HG03439 (cell line): Measurements from ENCODE around the gene SLC26A11.

Experiments used
- ATAC-seq: cut with Tn5 transposase; IDR thresholded peaks from one replicate; pipeline ENCODE4 v1.9.1; 2021; ENCODE audit warnings: mild to moderate bottlenecking, moderate library complexity; ENCODE audit not compliant: unreplicated experiment

SLC26A11 gene

GRCh38 chr17:80277751-80278671, 57.8 kb downstream of the SLC26A11 start:
- ATAC-seq = no peak

GRCh38 chr17:80279895-80280294, 59.7 kb downstream of the SLC26A11 start:
- ATAC-seq = no peak

- no peak for ATAC-seq
These were observed 61.3 kb downstream of the SLC26A11 start for GRCh38 chr17:80281516-80281915.

GRCh38 chr17:80283116-80283852, 63.1 kb downstream of the SLC26A11 start:
- ATAC-seq = no peak

- ATAC-seq = no peak
These were observed 64.4 kb downstream of the SLC26A11 start for GRCh38 chr17:80284631-80285030.

GRCh38 chr17:80285237-80285920, 65.2 kb downstream of the SLC26A11 start:
- no peak for ATAC-seq

GRCh38 chr17:80286638-80286960, 66.4 kb downstream of the SLC26A11 start:
- ATAC-seq = no peak

- ATAC-seq = no peak
These were observed 66.8 kb downstream of the SLC26A11 start for GRCh38 chr17:80287038-80287437.

- ATAC-seq = no peak
These were observed 67.8 kb downstream of the SLC26A11 start for GRCh38 chr17:80287806-80288567.

- ATAC-seq = no peak
These were observed 69.4 kb downstream of the SLC26A11 start for GRCh38 chr17:80289616-80290015.

GRCh38 chr17:80290156-80290555, 69.9 kb downstream of the SLC26A11 start:
- no peak for ATAC-seq

GRCh38 chr17:80291260-80291659, 71.0 kb downstream of the SLC26A11 start:
- no peak for ATAC-seq

- no peak for ATAC-seq
These were observed 71.7 kb downstream of the SLC26A11 start for GRCh38 chr17:80291691-80292487.

GRCh38 chr17:80292521-80292971, 72.3 kb downstream of the SLC26A11 start:
- no peak for ATAC-seq

GRCh38 chr17:80294210-80294609, 74.0 kb downstream of the SLC26A11 start:
- no peak for ATAC-seq

- ATAC-seq = no peak
These were observed 74.4 kb downstream of the SLC26A11 start for GRCh38 chr17:80294653-80295052.

- ATAC-seq = no peak
These were observed 74.9 kb downstream of the SLC26A11 start for GRCh38 chr17:80295146-80295545.

- no peak for ATAC-seq
These were observed 75.3 kb downstream of the SLC26A11 start for GRCh38 chr17:80295559-80295958.

GRCh38 chr17:80296221-80296620, 76.0 kb downstream of the SLC26A11 start:
- ATAC-seq = no peak

GRCh38 chr17:80297996-80298560, 77.9 kb downstream of the SLC26A11 start:
- ATAC-seq = no peak
